Activated CD4-positive, alpha-beta T cell treated with anti-CD3 and anti-CD28 coated beads, Interleukin-2, Interleukin-4, amounts not matched to agents 100 ng/mL and 50 ng/mL, durations not matched to agents 16 hours and 8 hours (primary cell): ENCODE results near the gene TMTC2.

Source experiments
- DNase-seq: peaks from one replicate; pipeline ENCODE4 v3.0.0-alpha.2; 2020; ENCODE audit warnings: low spot score

TMTC2 gene

DNA sequence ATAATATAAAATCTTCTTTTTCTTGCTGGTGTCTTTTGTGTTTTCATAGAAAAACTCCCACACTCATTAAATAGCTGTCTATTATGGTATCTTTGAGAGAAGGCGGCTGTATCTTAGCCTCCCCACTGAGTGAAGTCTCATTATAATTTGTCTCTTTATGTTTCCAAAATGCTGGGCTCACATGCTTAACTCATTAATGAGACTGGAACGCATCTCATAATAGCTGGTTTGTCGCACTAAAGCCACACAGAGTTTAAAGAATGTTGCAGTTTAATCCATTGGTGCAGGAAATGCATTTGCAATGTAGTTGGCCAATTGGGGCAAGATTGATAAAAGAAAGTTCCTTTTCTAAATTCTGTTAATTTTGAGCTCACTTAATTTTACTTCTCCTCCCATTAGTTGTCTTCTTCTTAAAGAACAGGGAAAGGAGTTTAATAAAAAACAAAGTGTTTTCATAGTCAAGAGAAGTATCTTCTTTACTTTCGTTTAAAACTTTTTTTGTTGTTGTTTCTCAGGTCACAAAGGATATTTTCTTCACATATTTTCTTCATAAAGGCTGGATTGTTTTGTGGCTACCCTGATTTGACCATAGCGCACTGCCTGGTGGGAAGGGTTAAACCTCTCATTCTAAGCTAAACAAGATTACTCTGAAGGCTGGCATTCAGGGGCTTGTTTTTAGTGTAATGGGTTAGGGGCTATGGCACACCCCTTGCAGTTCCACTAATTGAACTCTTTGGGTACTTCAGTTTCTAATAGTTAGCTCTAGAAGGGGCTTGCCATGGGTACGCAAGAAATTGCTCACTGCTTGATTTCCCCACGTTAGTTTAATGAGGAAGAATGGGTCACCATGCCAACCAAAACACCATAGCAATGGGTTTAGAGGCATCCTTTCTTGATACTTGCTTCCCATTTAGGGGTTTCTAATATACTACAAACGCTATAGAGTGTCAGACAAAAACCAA is 197.0 kb downstream of the TMTC2 start:
- no peak for DNase-seq

DNA sequence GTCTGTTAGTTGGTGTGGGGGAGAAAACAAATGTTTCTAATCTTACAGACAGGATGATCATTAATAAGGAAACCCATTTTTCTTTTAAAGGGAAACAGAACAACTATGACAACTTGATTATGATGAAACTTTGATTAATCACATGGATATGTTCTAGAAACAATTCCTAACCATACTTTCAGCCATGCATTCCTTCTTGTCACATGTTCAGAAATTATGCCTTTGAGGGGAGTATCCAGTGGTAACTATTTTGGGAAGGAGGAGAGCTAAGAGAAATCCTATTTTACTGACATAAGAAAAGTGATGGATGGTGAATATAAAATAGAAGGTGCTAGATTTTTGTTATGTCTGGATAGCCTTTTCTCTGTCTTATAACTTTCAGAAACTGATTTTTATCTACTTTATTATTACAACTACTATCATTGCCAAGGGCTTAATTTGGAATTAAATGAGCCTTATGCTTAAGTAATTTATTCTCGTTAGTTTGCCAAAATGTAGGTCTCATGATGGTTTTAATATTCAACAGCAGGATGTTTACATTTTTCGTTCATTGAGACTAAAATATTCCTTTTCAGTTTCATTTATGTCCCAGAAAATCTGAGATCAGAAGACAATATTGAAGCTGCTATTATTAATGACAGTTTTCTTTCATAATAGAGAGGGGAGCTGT is 200.1 kb downstream of the TMTC2 start:
- DNase-seq, result no peak

DNA sequence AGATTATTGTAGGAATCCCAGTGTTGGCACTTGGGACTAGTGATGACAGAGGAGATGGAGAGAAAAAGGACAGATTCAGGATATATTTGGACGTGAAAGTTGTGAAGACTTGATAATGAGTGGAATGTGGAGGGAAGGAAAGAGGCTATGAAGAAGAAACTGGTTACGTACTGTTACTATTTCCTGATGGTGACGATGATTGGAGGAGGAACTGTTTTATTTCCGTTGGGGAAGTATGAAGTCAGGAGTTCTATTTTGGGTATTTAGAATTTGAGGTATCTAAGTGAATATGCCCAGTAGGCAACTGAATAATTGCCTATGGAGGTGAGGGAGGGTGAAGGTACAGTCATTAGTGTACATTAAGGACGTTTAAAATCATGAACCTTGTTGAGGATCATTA is 207.2 kb downstream of the TMTC2 start:
- DNase-seq, result no peak

DNA sequence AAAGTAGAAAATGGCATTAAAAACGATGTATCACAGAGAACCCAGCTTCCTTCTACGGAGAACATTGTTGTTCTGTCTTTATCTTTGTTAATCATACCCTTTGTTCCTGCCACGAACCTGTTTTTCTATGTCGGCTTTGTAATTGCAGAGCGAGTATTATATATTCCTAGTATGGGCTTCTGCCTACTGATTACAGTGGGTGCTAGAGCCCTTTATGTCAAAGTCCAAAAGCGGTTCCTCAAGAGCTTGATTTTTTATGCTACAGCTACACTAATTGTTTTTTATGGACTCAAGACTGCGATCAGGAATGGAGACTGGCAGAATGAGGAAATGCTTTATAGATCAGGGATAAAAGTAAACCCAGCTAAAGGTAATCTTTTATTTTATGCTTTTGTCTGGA is 209.6 kb downstream of the TMTC2 start:
- no peak for DNase-seq

DNA sequence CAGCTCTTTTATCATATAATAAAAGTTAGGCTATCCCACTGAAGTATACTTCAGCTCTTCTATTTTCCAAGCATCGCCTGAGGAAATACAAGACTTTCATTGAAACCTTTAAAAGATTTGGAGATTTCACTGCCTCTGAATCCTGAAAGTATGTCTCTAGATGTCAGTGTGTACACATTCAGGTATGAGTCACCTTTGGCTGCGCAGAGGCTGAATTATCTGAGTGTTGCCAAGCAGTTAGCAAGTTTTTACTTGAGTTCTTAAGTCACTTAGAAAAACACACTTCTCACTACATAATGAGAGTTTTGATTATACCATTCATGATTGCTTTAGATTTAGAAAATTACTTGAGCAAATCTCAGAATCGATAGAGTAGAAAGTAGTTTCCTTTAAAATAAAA is 210.3 kb downstream of the TMTC2 start:
- no peak for DNase-seq

DNA sequence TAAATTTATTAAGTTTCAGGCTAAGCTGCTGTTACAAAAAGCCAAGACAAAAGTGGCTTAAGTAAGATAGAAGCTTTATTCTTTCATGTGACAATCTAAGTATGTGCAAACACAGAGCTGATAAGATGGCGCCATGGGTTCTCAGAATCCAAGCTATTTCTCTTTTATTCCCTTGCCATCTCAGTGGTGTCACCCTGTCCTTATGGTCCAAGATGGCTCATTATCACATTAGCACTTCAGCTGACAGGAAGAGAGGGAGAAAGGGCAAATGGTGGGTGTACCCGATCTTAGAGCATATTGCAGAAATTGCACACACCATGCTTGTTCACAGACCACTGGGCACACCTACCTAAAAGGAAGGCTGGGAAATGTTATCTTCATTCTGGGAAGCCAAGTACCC is 211.7 kb downstream of the TMTC2 start:
- no peak for DNase-seq

DNA sequence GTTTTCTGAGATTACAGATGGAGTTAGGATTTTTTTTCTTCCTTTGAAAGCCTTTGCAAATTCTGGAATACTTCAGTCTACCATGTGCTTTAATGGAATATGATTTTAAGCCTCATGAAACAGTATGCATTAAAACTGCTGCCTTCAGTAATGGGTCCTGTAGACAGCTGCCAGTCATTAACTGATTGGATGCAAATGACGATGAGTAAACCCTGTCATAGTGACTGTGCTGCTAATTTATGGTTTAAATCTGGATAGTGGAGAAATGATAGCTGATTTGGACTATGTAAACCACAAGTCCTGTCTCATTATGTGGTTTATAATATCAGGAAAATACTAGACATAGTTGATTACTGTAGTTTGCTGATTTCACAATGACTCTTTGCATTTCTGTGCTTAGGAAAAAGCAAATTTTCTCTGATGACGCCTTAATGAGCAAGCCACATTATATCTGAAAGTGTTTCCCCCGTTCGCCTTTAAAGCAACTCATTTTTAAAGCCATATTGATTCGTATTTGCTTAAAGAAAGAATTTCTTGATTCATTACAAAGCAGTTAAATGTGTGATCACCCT is 217.6 kb downstream of the TMTC2 start:
- DNase-seq, result no peak

DNA sequence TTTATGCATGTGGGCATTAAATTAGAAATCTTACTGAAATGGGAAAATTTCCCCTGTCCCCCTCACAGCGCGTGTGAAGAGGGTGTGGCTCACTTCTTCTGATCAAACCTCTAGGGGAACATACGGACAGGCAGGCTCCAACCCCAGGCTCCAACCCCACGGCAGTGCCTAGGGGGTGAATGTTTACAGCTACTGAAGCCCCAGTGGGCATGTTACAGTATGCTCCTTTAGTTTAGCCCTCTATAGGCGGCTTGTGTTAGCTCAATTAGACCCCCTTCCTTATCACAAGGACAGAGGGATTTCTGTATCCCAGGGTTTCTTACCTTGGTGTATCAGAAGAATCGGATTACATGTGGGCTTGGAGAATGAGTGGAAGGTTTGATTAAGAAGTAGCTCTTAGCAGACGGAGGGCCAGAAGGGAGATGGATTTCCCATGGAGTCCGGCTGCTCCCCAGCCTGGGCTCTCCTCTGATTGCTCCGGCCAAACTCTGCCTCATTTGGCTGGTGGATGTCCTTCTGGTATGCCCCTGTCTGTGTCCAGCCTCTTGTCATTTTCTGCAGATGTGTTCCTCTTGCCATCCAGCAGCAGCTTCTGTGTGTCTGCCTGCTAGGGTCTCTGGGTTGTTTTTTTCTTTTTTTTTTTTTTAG is 223.7 kb downstream of the TMTC2 start:
- no peak for DNase-seq

DNA sequence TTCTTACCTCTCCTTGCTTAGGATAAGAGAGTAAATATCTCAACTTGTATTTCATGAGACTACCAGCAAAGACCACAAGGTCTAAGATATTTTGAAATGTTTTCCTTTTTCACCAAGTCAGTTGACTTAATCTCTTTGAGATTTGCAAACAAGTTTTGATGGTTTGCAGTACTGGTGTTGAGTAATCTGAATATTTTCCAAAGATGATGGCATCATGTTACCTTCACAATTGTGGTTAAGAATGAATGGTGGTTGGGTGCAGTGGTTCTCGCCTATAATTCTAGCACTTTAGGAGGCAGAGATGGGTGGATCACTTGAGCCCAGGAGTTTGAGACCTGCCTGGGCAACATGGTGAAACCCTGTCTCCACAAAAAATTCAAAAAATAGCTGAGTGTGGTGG is 225.7 kb downstream of the TMTC2 start:
- DNase-seq, result no peak

DNA sequence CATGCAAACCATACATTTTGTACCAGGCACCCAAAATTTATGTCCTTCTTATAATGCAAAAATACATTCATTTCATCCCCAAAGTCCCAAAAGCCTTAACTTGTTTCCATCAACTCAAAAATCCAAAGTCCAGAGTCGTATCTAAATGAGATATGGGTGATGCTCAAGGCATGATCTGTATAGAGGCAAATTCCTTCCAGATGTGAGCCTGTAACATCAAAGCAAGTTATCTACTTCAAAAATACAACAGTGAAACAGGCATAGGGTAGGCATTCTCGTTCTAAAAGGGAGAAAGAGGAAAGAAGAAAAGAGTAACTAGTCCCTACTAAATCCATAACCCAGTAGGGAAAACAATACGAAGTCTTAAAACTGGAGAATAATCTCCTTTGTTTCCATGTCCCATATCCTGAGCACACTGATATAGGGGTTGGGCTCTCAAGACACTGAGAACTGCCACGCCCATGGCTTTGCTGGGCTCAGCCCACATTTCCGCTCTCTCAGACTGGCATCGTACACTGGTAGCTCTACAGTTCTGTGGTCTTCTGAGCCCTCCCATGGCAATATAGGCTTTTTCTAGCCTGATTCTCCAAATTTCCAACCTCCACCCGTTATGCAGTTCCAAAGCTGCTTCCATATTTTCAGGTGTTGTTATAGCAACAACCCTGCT is 232.8 kb downstream of the TMTC2 start:
- no peak for DNase-seq

DNA sequence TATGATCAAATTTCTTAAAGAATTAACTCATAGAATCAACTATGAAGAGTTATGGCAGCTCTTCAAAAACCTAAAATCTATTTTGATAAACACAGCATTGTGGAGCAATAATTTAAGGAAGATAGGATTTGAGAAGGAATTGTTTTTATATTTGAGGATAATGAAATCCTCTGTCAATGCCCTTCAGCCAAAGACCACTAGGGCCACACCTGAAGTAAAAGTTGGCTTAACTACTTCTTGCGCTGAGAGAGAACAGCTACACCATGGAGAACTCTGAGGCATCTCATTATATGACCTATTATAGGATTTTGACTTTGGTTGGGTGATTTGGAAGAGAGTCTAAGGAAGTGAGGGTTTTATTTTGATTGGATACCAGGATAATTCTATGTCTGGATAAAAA is 237.2 kb downstream of the TMTC2 start:
- DNase-seq, result no peak

DNA sequence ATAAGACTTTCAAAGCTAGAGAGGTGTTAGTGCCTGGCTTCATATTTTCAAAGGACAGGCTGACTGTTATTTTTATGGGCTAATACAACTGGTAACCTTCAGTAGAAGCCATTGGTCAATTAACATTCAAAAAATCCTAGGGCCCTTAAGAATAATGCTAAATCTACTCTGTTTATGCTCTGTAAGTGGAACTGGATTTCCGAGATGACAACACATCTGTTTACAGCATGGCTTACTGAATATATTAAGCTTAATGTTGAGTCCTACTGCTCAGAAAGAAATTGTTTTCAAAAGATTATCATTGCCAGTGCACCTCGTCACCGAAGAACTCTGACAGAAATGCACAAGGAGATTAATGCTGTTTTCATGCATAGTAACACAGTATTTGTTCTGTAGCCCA is 239.9 kb downstream of the TMTC2 start:
- DNase-seq, result no peak

DNA sequence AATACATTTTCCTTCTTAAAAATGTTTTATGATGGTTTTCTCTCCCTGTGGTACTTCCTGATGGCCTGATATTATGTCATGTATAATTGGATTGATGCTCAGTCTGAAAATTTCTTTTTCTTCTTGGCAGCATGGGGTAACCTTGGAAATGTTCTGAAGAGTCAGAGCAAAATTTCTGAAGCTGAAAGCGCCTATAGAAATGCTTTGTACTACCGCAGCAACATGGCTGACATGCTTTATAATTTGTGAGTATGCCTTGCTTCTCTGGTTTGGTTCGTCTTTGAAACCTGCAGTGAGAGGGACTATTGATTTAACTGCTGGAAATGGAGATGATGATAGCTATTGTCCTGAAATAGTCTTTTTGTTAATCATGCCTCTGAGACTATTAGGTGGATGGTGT is 243.6 kb downstream of the TMTC2 start:
- DNase-seq, result no peak

DNA sequence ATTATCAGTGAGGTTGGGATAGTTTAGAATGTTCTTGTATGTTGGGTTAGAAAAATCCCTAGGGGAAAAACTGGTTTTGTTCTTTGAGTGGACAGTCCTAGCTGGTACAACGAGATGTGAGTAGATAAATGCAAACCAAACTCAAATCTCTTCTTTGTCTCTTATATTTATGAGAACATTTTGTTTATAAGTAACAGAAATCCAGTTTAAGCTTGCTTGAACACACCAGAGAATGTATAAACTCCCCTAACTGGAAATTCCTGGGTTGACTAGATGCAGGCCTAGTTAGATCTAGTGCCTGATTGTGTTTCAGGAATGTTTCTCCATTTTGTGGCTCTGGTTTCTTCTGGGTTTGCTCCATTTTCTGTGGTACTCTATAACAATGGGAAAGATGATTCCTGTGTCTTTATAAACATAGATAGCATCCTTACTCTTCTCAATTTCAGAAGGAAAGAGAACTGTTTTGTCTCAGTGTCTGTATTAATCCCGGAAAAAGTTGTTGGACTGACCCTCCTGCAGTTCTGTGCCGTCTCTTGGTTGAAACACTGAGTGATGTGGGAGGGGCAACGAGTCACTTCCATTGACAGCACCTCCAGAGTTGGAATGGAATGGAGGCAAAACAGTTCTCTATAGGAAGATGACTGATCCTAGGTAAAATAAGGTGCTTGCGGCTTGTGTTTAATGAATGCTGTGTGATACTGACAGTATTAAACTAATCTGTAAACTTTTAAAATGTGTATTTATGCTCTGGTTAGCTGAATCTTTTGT is 244.8 kb downstream of the TMTC2 start:
- no peak for DNase-seq

DNA sequence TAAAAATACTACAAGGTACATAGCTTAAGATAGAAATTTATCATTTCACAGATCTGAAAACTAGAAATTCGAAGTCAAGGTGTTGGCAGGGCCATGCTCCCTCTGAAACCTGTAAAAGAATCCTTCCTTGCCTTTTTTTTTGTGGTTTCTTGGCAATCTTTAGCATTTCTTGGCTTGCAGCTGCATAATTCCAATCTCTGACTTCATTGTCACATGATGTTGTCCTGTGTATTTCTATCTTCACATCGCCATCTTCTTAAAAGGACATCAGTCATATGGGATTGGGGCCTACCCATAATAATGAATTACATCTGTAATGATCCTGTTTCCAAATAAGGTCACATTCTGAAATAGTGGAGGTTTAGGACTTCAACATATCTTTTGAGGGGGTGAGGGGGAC is 250.4 kb downstream of the TMTC2 start:
- no peak for DNase-seq

DNA sequence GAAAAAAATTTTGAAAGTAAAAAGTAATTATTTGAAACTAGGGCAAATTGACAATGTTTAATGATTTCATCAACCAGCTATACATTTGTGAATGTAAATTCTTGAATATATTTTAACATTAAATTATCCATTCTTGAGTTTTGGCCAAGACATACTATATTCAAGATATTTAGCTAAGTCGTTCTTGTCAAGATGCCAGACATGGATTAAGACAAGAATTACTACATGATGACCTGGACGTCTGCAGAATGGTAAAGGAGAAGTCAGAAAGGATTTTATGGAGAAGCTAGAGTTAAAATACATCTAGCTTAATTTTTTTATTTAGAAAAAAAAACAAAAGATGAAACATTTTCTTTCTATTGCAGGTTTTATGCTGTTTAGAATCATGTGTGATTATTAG is 255.8 kb downstream of the TMTC2 start:
- no peak for DNase-seq

DNA sequence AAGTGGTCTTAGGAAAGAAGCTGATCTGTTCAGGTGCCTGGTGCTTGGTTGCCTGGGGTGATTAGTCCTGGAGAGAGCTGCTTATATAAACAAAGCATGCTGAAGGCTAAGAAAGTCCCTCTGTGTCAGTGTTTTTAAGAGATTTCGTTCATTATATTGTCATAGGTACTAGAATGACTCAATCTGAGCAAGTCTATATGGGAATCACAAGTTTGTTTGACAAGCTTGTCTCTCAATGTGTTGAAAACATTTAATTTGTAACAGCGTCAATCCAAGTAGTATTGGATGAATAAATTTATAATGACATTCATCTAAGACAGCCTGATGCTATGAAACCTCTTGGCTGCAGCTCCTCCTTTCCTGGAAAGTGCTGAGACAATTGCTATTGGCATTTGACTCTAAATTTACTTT is 256.3 kb downstream of the TMTC2 start:
- DNase-seq, result no peak

DNA sequence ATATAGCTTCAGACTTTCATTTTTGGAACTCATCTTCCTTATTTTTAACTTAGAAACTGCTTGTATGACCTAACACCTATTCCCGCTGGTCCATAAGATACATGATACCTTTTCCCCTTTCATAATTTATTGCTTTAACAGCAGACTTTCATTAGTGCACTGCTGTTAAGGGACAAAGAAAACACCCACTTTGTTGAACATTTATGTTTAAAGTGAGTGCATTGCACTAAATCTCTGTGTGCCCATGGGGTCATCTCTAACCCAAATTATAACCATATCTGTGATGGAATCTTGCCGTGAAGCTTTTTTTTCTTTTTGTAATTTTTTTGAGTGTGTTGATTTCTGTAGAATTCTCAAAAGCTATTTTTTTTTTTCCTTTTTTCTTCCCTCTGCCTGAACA is 261.8 kb downstream of the TMTC2 start:
- DNase-seq, result no peak

DNA sequence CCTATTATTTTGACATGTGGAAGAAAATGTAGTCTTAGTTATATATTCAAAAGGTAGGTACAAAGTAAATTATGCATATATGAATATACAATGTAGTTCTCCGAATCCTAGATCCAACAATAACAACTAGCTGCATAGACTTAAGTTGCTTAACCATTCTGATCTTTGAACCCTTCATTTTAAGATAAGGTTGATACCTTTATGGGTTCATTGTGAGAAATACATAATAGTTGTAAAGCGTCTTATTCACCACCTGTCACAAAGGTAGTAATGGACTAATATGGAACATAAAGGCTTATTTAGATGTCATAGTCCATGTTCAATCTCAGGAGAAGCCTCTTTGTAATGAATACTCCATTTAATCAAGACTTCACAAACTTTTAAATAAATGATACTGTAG is 263.6 kb downstream of the TMTC2 start:
- no peak for DNase-seq

DNA sequence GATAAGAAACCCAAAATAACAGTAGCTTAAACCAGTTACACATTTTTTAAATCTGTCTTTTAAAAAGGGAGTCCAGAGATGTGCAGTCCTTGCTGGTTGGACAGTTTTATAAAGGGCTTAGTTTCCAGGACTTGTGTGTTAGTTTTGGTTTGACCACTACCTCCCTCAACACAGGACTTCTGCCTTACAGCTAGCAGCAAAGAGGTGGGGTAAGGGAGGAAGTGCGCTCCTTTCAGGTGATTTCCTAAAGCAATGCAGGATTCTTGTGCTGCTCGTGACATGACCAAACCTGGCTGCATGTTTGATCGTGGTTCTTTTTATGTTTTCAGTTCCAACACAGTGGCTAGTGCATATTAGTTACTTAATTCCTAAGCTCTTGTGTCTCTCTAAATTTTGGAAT is 266.2 kb downstream of the TMTC2 start:
- no peak for DNase-seq

DNA sequence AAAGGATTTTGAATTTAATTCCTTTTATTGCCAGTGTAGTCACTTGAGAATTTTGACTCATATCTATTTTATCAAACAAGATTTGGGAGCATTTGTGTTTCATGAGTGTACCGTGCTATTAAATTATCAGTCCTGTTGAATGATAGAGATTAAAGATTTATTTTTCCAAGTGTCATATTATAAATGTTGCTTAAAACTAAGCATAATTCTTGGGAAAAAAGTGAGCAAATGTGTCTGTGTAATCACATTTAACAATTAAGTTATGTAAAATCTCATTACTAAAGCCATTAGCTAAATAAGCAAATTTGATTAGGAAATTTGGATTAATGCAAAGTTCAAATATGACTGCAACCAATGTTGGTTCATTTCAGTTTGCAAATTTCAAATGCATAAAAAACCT is 266.7 kb downstream of the TMTC2 start:
- no peak for DNase-seq
